ENCODE results near the gene QRICH2. TPM values are rescaled to one million over a fixed set of nuclear protein-coding genes. Genes with fewer than 3 reads are reported as not detected.
A peak's percentile ranks its signal among the peaks of the same experiment; 100 is the strongest.

QRICH2 gene
- total and polyA plus RNA-seq, 9 of the 15 experiments (the other 6 are each of a cell fraction or from before 2014, with no cell fraction given) = 0.03 to 1.6 (median 0.81) TPM

- TF ChIP-seq PBX2 (CRISPR knock-in tag; IDR thresholded peaks at IDR 0.05; ENCODE audit: low read depth) = no peak
- 0 out of 2 replicates have a peak, but pooled peaks have one; percentile 12 for TF ChIP-seq PBX2 (tag; conservative IDR thresholded peaks at IDR 0.05; ENCODE audit: low read depth)
- TF ChIP-seq DMBX1 (CRISPR knock-in tag; IDR thresholded peaks at IDR 0.05; ENCODE audit: borderline replicate concordance) = no peak
- TF ChIP-seq, protein P1, sequence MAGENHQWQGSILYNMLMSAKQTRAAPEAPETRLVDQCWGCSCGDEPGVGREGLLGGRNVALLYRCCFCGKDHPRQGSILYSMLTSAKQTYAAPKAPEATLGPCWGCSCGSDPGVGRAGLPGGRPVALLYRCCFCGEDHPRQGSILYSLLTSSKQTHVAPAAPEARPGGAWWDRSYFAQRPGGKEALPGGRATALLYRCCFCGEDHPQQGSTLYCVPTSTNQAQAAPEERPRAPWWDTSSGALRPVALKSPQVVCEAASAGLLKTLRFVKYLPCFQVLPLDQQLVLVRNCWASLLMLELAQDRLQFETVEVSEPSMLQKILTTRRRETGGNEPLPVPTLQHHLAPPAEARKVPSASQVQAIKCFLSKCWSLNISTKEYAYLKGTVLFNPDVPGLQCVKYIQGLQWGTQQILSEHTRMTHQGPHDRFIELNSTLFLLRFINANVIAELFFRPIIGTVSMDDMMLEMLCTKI (IDR thresholded peaks at IDR 0.05; ENCODE audit: partially characterized antibody) = no peak
- no peak for TF ChIP-seq ZNF76 (CRISPR knock-in tag; IDR thresholded peaks at IDR 0.05; ENCODE audit: borderline replicate concordance)
- TF ChIP-seq ZNF217 (CRISPR knock-in tag; IDR thresholded peaks at IDR 0.05) = no peak
- TF ChIP-seq PATZ1 (CRISPR knock-in tag; IDR thresholded peaks at IDR 0.05; ENCODE audit: borderline replicate concordance) = no peak
- no peak for TF ChIP-seq ZNF395 (CRISPR knock-in tag; IDR thresholded peaks at IDR 0.05)
- TF ChIP-seq ZNF354B (CRISPR knock-in tag; IDR thresholded peaks at IDR 0.05) = no peak
- TF ChIP-seq ZNF311 (CRISPR knock-in tag; IDR thresholded peaks at IDR 0.05) = no peak
- TF ChIP-seq, protein P2, sequence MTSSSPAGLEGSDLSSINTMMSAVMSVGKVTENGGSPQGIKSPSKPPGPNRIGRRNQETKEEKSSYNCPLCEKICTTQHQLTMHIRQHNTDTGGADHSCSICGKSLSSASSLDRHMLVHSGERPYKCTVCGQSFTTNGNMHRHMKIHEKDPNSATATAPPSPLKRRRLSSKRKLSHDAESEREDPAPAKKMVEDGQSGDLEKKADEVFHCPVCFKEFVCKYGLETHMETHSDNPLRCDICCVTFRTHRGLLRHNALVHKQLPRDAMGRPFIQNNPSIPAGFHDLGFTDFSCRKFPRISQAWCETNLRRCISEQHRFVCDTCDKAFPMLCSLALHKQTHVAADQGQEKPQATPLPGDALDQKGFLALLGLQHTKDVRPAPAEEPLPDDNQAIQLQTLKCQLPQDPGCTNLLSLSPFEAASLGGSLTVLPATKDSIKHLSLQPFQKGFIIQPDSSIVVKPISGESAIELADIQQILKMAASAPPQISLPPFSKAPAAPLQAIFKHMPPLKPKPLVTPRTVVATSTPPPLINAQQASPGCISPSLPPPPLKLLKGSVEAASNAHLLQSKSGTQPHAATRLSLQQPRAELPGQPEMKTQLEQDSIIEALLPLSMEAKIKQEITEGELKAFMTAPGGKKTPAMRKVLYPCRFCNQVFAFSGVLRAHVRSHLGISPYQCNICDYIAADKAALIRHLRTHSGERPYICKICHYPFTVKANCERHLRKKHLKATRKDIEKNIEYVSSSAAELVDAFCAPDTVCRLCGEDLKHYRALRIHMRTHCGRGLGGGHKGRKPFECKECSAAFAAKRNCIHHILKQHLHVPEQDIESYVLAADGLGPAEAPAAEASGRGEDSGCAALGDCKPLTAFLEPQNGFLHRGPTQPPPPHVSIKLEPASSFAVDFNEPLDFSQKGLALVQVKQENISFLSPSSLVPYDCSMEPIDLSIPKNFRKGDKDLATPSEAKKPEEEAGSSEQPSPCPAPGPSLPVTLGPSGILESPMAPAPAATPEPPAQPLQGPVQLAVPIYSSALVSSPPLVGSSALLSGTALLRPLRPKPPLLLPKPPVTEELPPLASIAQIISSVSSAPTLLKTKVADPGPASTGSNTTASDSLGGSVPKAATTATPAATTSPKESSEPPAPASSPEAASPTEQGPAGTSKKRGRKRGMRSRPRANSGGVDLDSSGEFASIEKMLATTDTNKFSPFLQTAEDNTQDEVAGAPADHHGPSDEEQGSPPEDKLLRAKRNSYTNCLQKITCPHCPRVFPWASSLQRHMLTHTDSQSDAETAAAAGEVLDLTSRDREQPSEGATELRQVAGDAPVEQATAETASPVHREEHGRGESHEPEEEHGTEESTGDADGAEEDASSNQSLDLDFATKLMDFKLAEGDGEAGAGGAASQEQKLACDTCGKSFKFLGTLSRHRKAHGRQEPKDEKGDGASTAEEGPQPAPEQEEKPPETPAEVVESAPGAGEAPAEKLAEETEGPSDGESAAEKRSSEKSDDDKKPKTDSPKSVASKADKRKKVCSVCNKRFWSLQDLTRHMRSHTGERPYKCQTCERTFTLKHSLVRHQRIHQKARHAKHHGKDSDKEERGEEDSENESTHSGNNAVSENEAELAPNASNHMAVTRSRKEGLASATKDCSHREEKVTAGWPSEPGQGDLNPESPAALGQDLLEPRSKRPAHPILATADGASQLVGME (CRISPR knock-in tag; IDR thresholded peaks at IDR 0.05) = no peak
These were observed 61.7 kb downstream of the QRICH2 start (continued) for GRCh38 chr17:76246080-76247066.

Measured in K562 (cell line).